Measurements from ENCODE around the gene SLC22A31. TPM values are rescaled to one million over a fixed set of nuclear protein-coding genes. Genes with fewer than 3 reads are reported as not detected.
A peak's percentile ranks its signal among the peaks of the same experiment; 100 is the strongest.

Gene SLC22A31
- total RNA-seq, 1 donor from 2014 or later, result 1.7 TPM

DNA sequence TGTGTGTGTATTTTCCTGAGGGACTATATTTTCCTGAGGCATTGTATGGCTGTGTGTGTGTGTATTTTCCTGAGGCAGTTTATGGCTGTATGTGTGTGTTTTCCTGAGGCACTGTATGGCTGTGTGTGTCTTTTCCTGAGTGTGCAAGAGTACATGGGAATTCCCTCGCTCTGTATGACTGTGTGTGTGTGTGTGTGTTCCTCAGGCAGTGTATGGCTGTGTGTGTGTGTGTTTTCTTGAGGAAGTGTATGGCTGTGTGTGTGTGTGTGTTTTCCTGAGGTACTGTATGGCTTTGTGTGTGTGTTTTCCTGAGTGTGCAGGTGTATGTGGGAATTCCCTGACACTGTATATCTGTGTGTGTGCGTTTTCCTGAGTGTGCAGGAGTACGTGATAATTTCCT is 21.3 kb upstream of the SLC22A31 start:
- peaks cover 13% of the 10 kb centered on the region for H3K9me3 Mint-ChIP-seq
- peaks cover 45% of the 10 kb centered on the region for H3K36me3 Mint-ChIP-seq
- no peak overlapping the region for H3K27ac Mint-ChIP-seq
- H3K27me3 Mint-ChIP-seq (ENCODE audit: low read depth), result no peaks in the 10 kb centered on the region
- H3K4me3 Mint-ChIP-seq, result no peak overlapping the region
- TF ChIP-seq, protein P1, sequence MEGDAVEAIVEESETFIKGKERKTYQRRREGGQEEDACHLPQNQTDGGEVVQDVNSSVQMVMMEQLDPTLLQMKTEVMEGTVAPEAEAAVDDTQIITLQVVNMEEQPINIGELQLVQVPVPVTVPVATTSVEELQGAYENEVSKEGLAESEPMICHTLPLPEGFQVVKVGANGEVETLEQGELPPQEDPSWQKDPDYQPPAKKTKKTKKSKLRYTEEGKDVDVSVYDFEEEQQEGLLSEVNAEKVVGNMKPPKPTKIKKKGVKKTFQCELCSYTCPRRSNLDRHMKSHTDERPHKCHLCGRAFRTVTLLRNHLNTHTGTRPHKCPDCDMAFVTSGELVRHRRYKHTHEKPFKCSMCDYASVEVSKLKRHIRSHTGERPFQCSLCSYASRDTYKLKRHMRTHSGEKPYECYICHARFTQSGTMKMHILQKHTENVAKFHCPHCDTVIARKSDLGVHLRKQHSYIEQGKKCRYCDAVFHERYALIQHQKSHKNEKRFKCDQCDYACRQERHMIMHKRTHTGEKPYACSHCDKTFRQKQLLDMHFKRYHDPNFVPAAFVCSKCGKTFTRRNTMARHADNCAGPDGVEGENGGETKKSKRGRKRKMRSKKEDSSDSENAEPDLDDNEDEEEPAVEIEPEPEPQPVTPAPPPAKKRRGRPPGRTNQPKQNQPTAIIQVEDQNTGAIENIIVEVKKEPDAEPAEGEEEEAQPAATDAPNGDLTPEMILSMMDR (IDR thresholded peaks at IDR 0.05; ENCODE audit: unreplicated experiment), result no peak
- no peak for DNase-seq (ENCODE audit: low spot score in 2 of 2, unreplicated experiment in 2 of 2)
- H3K4me1 Mint-ChIP-seq, result peaks cover 8% of the 10 kb centered on the region

DNA sequence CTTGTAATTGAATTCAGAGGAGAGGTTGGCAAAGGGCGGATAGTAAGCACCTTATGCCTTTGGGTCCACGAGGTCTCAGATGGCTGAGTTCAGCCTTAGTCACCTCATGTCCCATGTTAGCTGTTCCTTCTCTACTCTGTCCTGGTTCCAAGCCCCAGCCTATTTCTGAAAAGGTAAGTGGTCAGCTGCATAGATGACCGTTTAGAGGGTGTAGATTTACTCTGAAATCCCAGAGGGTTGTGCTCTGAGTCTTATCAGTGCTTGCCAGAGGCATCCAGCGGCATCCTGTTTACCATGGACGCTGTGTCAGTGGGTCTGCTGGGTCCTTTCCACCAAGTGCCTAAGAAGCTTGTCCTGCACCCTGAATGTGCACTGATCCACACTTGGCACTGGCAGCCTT is 19.0 kb upstream of the SLC22A31 start:
- Mint-ChIP-seq H3K4me3 (peak overlapping the region; percentile 90), H3K27me3 (ENCODE audit: low read depth) (no peaks in the 10 kb centered on the region), H3K36me3 (peaks cover 23% of the 10 kb centered on the region), H3K9me3 (no peaks in the 10 kb centered on the region), H3K4me1 (peaks cover 13% of the 10 kb centered on the region), H3K27ac (no peak overlapping the region)
- TF ChIP-seq, protein P1 (IDR thresholded peaks at IDR 0.05; ENCODE audit: unreplicated experiment), result no peak
- DNase-seq (ENCODE audit: low spot score in 2 of 2, unreplicated experiment in 2 of 2), result no peak

- Mint-ChIP-seq H3K36me3 (peaks cover 12% of the 10 kb centered on the region), H3K4me3 (peak within 1 kb of the TSS; percentile 90)
- TF ChIP-seq, protein P1 (IDR thresholded peaks at IDR 0.05; ENCODE audit: unreplicated experiment), result no peak
These were observed 17.3 kb upstream of the SLC22A31 start, which contains the start of gene ZNF778 for GRCh38 chr16:89217388-89218191. TSS of gene ZNF778 (plus strand) at chr16:89217703. CDS start at chr16:89221128, 3,425 bp downstream.

DNA sequence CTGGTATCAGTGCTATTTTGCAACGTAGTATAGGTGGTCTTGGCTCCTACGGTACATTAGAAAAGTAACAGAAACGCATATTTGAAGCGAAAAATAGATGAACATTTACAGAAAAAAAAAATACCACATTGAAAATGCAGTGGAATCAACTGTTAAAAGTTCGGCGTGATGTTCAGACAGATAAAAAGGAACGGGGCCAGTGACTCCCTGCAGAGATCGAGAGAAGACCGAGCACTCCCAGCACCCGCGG is 16.7 kb upstream of the SLC22A31 start:
- Mint-ChIP-seq H3K4me3 (peak overlapping the region; percentile 90), H3K36me3 (peaks cover 9% of the 10 kb centered on the region), H3K9me3 (no peaks in the 10 kb centered on the region), H3K27ac (peak overlapping the region; percentile 95), H3K4me1 (peaks cover 13% of the 10 kb centered on the region), H3K27me3 (ENCODE audit: low read depth) (no peaks in the 10 kb centered on the region)
- TF ChIP-seq, protein P1 (IDR thresholded peaks at IDR 0.05; ENCODE audit: unreplicated experiment), result no peak
- DNase-seq (ENCODE audit: low spot score in 2 of 2, unreplicated experiment in 2 of 2), result no peak

More at GRCh38 chr16:89217388-89218191, 17.3 kb upstream of the SLC22A31 start, which contains the start of gene ZNF778:
- H3K27me3 Mint-ChIP-seq (ENCODE audit: low read depth), result no peaks in the 10 kb centered on the region
- peaks cover 13% of the 10 kb centered on the region for H3K4me1 Mint-ChIP-seq
- DNase-seq (ENCODE audit: low spot score in 2 of 2, unreplicated experiment in 2 of 2), result peak; percentile 62 to 80
- H3K27ac Mint-ChIP-seq, result peak within 1 kb of the TSS; percentile 95
- H3K9me3 Mint-ChIP-seq, result no peaks in the 10 kb centered on the region

GRCh38 chr16:89216315-89217137 is 16.2 kb upstream of the SLC22A31 start:
- Mint-ChIP-seq H3K4me1 (peaks cover 13% of the 10 kb centered on the region), H3K27me3 (ENCODE audit: low read depth) (no peaks in the 10 kb centered on the region), H3K36me3 (peaks cover 7% of the 10 kb centered on the region), H3K4me3 (peak overlapping the region; percentile 90), H3K9me3 (no peaks in the 10 kb centered on the region), H3K27ac (peak overlapping the region; percentile 95)
- peak in 1 of 2 experiments; percentile 77 for DNase-seq (ENCODE audit: low spot score in 2 of 2, unreplicated experiment in 2 of 2)
- TF ChIP-seq, protein P1 (IDR thresholded peaks at IDR 0.05; ENCODE audit: unreplicated experiment), result peak; percentile 52
